Activated naive CD8-positive, alpha-beta T cell treated with anti-CD3 and anti-CD28 coated beads for 36 hours (primary cell): ENCODE data around the gene HOXA5. TPM values are rescaled to one million over a fixed set of nuclear protein-coding genes. Genes with fewer than 3 reads are reported as not detected.
A peak's percentile ranks its signal among the peaks of the same experiment; 100 is the strongest.

Experiments used
- DNase-seq: peaks from one replicate; pipeline ENCODE4 v3.0.0; 2021
- H3K27ac Mint-ChIP-seq: one replicate; pipeline ENCODE4 v1.8.0; 2022; ENCODE audit warnings: mild to moderate bottlenecking, moderate library complexity, mixed read lengths
- H3K27me3 Mint-ChIP-seq: one replicate; pipeline ENCODE4 v1.8.0; 2022; ENCODE audit warnings: mild to moderate bottlenecking, mixed read lengths
- H3K36me3 Mint-ChIP-seq: one replicate; pipeline ENCODE4 v1.8.0; 2021; ENCODE audit warnings: mild to moderate bottlenecking, mixed read lengths
- H3K4me1 Mint-ChIP-seq: one replicate; pipeline ENCODE4 v1.8.0; 2021; ENCODE audit warnings: mixed read lengths
- H3K4me3 Mint-ChIP-seq: one replicate; pipeline ENCODE4 v1.8.0; 2022; ENCODE audit warnings: mild to moderate bottlenecking, moderate library complexity, mixed read lengths
- H3K9me3 Mint-ChIP-seq: one replicate; pipeline ENCODE4 v1.8.0; 2022; ENCODE audit warnings: mixed read lengths
- total RNA-seq, 2 experiments: library from RNA; stranded (reverse); gene quantifications; one replicate each; pipeline ENCODE4 v1.2.3, GENCODE V29; 2021

HOXA5 gene
- total RNA-seq, 2 experiments from 2014 or later: not detected

DNA sequence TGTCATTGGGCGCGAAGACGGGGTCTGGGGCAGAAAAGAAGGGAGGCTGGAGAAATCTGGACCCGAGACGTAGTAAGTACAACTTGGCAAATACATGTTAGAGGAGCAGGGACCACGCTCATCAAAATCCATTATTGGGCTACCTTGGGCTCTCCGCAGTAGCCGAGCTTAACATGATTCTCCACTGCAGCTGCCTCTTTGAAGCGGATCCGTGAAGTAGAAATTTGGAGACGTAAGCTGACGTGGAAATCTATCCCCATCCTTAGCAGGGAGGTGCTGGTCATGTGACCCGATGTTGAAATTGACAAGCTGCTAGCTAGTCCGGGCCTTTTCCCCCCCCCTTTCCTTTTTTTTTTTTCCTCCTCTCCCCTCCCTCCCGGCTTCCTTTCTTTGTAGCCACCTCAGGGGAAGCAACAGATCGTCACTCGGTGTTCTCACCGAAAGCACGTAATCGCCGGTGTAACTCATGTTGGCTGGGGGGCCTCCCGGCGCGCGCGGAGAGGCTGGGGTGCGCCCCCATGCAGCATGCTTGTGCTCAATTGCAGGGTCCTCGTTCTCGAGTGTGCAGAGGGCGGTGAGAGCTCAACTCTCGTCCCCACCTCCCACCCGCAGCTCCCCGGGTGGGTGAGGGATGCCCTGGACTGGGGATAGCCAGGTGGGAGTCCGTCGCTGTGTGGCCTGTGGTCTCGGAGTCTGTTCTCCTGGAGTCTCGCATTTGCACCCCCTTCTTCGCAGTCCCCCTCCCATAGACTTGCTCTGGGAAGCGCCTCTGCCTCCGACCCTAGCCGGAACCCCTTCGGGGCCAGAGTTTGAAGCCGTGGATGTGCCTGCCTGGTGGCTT lies 41.8 kb upstream of the HOXA5 start, which contains the start of gene HOXA11:
Gene HOXA11, minus strand, starts transcription at position 220 of the 841 bp plus-strand sequence. Its CDS starts 88 bp downstream, at position 132.
- DNase-seq: no peak
- peaks cover 31% of the 10 kb centered on the region for H3K4me1 Mint-ChIP-seq
- H3K9me3 Mint-ChIP-seq: no peaks in the 10 kb centered on the region
- peak within 1 kb of the TSS; percentile 34 for H3K27ac Mint-ChIP-seq
- H3K4me3 Mint-ChIP-seq: peak within 1 kb of the TSS; percentile 70
- peaks cover 93% of the 10 kb centered on the region for H3K27me3 Mint-ChIP-seq
- no peaks in the 10 kb centered on the region for H3K36me3 Mint-ChIP-seq

DNA sequence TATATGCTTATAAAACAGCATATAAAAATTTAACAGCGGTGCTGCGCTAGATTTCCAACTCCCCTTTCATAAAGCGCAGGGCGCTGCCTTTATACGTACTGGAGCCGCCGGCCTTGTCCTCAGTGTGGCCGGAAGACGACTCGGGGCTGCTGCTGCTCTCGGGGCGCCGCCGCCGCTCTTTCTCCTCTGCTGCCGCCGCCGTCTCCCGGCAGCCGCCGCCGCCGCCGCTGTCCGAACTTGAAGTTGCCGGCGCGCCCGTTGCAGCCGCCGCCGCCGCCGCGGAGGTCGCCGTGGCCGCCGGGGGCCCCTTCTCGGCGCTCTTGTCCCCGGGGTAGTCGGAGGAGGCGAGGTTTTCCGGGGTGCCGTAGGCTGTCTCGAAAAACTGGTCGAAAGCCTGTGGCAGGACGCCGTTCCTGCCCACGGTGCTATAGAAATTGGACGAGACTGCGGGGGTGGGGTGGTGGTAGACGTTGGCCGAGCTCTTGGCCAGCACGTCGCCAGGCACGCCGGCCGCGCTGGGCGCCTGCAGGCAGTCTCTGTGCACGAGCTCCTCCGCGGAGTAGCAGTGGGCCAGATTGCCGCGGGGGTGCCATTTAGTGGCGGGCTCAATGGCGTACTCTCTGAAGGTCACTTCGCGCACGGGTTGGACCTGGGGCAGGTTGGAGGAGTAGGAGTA lies 41.0 kb upstream of the HOXA5 start:
- Mint-ChIP-seq H3K27ac (peak overlapping the region; percentile 34), H3K9me3 (no peaks in the 10 kb centered on the region), H3K27me3 (peaks cover 91% of the 10 kb centered on the region), H3K4me1 (peaks cover 34% of the 10 kb centered on the region), H3K36me3 (peaks cover 2% of the 10 kb centered on the region), H3K4me3 (peak overlapping the region; percentile 70)
- no peak for DNase-seq

DNA sequence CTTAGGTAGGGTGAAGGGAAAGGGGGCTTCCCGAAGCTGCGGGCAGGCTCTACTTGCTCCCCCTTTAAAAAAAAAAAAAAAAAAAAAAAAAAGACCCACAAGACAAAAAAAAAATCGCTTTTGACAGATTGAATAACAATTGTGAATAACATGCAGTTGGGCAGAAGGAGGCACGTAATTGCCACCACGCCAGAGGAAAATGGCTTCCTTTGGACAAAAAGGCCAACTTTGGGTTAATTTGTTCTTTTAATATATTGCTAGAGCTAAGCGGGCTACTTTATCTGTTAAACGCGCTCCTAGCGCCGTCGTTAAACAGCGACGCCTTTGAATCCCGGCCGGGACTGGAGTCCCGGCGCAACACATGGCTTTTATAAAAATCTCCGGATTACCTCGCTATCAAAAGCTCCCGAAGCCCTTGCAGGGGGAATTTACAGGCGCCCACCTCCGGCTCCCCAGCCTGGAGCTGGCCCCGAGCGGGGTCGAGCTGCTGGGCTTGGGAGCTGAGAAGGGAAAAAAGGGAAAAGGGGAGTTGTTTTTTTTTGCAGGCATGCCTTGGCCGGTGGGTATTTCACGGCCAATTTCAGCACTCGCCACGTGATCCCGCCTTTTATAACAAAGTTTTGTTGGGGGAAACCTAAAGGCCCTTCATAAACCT lies 40.3 kb upstream of the HOXA5 start:
- Mint-ChIP-seq H3K9me3 (no peaks in the 10 kb centered on the region), H3K27ac (no peak overlapping the region), H3K27me3 (peaks cover 91% of the 10 kb centered on the region), H3K4me3 (peak overlapping the region; percentile 60), H3K4me1 (peaks cover 31% of the 10 kb centered on the region), H3K36me3 (peaks cover 2% of the 10 kb centered on the region)
- DNase-seq: no peak

DNA sequence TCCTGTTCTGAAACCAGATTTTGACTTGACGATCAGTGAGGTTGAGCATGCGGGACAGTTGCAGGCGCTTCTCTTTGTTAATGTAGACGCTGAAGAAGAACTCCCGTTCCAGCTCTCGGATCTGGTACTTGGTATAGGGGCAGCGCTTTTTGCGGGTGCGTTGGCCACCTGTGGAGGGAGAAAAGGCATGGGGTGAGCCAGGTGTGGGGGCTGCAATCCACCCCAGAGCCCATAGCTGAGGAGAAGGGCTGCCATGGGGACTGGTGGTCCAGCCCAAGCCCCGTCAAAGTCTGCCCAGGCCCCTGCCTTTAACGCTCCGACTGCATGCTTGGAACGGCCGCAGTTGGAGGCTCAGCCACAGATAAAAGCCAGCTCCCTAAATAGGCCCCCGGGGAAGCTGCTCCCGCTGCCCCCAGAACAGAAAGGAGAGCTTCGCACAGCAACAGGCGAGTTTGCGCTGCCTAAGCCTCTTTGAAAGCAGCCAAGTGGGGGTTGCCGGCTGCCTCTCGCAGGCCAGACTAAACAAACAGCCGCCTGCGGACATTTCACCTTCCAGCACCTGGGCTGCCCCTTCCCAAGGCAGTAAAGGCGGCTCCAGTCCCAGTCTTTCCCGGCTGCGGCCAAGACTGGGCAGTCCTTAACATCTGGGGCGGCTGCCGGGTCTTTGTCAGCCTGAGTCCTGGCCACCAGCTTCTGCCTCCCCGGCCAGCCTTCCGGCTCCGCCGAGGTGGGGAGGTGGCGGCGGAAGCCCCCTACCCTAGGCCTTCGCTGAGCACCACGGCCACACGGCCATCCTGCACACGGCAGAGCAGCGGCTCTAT lies 39.6 kb upstream of the HOXA5 start:
- no peak overlapping the region for H3K4me3 Mint-ChIP-seq
- H3K27me3 Mint-ChIP-seq: peaks cover 91% of the 10 kb centered on the region
- H3K4me1 Mint-ChIP-seq: peaks cover 24% of the 10 kb centered on the region
- H3K27ac Mint-ChIP-seq: no peak overlapping the region
- DNase-seq: no peak
- peaks cover 2% of the 10 kb centered on the region for H3K36me3 Mint-ChIP-seq
- H3K9me3 Mint-ChIP-seq: no peaks in the 10 kb centered on the region

DNA sequence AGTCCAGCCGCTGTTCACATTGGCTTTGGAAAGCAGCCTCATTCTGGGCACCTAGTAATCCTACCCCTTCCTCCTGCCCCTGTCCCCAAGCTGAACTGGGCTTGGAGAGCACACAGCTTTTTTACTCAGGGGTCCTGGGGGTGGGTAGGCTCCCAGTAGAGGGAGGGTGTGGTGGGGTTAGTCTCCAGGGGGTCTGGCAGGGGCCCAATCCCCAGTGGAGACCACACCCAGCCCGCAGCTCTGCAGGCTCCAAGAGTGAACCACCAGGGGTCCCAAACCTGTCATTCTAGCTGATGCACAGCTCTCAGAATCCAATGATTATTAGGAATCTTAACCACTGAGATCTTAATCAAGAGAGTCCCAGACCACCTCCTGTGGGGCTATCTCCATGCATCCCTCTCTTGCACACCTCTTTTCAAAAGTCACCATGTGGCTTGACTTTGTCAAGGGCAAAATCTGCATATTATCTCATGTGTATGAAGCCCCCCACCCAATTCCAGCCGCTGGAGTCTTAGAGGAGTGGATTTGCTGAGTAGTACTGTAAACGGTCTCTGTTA lies 38.9 kb upstream of the HOXA5 start:
- H3K27ac Mint-ChIP-seq: no peak overlapping the region
- H3K9me3 Mint-ChIP-seq: no peaks in the 10 kb centered on the region
- no peak overlapping the region for H3K4me3 Mint-ChIP-seq
- H3K27me3 Mint-ChIP-seq: peaks cover 91% of the 10 kb centered on the region
- H3K4me1 Mint-ChIP-seq: peaks cover 19% of the 10 kb centered on the region
- DNase-seq: no peak
- peaks cover 2% of the 10 kb centered on the region for H3K36me3 Mint-ChIP-seq

DNA sequence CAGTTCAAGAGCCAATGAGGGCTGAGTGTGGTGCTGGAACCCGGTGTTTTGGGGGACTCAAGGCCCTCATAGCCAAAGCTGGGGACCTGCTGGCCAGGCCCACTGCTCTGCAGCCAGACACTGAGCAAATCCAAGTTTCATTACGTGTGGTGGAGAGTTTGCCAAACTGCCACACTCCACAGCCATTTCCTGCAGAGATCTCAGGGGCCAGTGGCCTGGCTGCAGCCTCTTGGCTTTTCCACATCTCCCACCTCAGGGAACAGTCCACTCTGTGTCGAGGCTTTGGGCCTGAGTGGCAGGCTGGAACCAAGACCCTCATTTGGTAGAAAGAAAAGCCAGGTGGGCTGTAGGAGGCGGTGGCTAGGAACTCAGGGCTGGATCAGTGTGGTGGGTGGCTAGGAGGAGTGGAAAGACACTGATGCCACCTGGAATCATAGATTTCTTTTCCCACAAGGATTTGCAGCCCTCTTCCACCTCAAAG lies 38.4 kb upstream of the HOXA5 start:
- no peak for DNase-seq
- peaks cover 16% of the 10 kb centered on the region for H3K4me1 Mint-ChIP-seq
- H3K27me3 Mint-ChIP-seq: peaks cover 88% of the 10 kb centered on the region
- H3K9me3 Mint-ChIP-seq: no peaks in the 10 kb centered on the region
- peaks cover 2% of the 10 kb centered on the region for H3K36me3 Mint-ChIP-seq
- no peak overlapping the region for H3K4me3 Mint-ChIP-seq
- H3K27ac Mint-ChIP-seq: no peak overlapping the region

DNA sequence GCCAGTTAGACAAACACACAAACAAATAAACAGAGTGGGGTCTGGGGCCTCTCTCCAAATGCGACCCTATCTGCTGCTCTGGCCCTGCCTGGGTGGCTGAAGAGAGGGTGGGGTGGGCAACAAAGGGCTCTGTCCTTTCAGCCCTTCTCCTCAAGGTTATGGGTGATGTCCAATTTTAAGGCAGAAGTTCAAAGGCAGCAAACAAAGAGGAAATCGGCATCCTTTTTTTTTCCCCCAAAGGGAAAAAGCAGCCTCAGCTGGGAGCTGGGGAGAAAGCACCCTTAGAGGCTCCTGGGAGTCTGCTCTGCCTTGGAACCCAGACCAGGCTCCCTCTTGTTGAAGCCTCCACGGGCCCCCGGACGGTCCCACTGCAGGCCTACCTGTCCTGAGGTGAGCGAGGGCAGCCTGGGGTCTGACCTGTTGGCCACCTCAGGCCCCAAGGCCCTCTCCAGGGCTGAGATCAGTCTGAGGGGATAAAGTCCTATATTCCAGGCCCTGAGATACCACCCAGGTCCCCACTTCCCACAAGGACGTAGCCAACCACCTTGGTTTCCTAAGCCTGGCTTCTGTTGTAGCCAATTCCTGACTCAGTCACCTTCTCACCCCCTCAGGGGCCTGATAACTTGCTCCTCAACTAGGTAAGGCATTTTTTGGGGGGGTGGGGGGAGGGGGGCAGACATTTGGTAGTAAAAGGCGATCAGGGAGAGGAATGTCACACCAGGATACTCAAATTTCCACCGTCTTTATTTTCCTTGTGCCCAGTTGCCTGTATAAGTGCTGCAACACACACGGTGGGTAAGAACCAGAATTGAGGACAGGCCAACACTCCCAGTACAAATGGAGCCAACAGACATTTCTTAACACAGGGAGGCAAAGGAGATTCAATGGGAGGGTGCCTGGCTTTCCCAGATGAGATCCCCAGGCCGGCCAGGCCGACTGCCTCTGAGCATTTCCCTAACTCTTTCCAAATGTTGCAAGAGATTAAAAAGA lies 37.2 kb upstream of the HOXA5 start:
- no peak overlapping the region for H3K27ac Mint-ChIP-seq
- H3K4me3 Mint-ChIP-seq: no peak overlapping the region
- H3K4me1 Mint-ChIP-seq: peaks cover 14% of the 10 kb centered on the region
- no peaks in the 10 kb centered on the region for H3K9me3 Mint-ChIP-seq
- peaks cover 2% of the 10 kb centered on the region for H3K36me3 Mint-ChIP-seq
- H3K27me3 Mint-ChIP-seq: peaks cover 88% of the 10 kb centered on the region
- DNase-seq: no peak

DNA sequence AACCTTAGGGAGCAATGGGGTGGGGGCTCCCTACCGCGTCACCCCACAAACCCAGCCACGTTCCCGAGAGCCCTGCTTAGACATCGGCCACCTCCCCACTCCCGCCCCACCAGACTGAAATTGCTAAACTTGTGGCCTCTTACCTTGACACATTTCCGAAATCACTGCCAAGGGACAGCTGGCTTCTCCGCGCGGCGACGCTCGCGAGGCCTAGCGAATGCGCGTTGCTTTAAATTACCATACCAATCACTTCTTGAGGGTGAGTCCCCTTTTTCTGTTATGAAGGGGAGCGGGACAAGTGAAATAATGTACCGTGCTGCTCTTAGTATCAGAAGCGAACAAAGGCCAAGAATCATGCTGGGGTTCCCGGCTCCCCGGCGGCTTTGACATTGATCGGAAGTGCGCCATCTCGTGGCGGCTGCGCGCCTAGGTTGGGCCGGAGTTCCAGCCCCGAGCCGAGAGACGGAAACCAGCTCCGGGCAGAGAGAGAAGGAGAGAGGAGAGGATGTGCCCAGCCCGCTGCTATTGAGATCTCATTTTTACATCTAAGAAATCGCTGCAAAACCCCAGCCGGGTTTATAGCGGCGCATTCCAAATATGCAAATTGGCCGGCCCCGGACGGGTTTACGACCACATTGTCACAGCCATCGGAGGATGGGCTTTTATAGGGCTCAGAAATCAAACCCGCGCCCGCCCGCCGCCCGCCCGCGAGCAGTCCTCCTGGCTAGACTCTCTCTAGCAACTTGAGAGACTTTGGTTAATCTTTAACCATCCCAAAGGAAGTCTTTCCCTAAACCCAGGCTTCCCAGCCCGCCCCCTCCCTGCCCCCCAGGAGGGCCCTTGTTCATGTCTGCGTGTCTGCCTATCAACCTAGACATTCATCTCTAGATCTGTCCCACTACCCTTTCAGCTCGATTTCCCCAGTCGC lies 36.3 kb upstream of the HOXA5 start:
- H3K9me3 Mint-ChIP-seq: no peaks in the 10 kb centered on the region
- DNase-seq: peak; percentile 68
- peaks cover 88% of the 10 kb centered on the region for H3K27me3 Mint-ChIP-seq
- H3K27ac Mint-ChIP-seq: no peak overlapping the region
- peaks cover 2% of the 10 kb centered on the region for H3K36me3 Mint-ChIP-seq
- H3K4me3 Mint-ChIP-seq: peak overlapping the region; percentile 58
- H3K4me1 Mint-ChIP-seq: peaks cover 7% of the 10 kb centered on the region

DNA sequence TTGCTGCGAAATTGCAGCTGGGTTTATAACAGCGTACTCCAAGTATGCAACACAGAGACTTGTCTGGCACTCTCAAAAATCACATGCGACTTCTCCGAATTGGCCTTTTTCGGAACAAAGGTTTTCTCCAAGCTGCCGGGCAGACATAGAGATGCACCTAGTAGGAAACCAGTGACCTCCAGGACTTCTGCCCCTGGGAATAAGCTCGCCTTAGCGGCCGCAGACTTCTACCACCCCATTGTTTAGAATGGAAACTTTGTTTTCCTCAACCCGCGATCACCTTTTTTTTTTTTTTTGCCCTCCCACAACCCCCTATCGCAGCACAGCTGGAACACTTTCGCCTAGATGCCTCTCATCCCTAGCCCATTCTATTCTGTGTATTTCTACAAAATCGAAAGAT lies 35.5 kb upstream of the HOXA5 start:
- Mint-ChIP-seq H3K36me3 (peaks cover 2% of the 10 kb centered on the region), H3K27me3 (peaks cover 88% of the 10 kb centered on the region), H3K27ac (no peak overlapping the region), H3K9me3 (no peaks in the 10 kb centered on the region), H3K4me3 (no peak overlapping the region), H3K4me1 (peaks cover 5% of the 10 kb centered on the region)
- DNase-seq: no peak

DNA sequence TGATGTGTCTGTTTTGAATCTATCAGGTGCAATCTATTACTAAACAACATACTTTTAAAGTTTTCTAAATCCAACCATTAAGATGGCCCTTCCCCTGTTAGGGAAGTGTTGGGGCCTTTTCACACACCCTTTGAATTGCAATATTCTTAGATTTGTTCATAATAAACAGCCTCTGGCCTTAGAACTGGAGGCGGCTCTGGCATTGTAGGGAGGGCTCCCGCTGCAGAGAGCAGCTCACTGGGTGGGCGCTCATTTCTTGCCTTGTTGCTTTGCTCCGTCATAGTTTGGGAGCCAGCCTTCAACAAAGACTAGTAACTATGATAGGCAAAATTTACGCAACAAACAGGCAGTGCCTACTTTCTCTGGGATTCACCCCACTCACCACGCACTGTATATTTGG lies 34.9 kb upstream of the HOXA5 start:
- H3K9me3 Mint-ChIP-seq: no peaks in the 10 kb centered on the region
- H3K4me3 Mint-ChIP-seq: no peak overlapping the region
- no peak overlapping the region for H3K27ac Mint-ChIP-seq
- peaks cover 5% of the 10 kb centered on the region for H3K4me1 Mint-ChIP-seq
- H3K27me3 Mint-ChIP-seq: peaks cover 83% of the 10 kb centered on the region
- no peak for DNase-seq
- H3K36me3 Mint-ChIP-seq: peaks cover 2% of the 10 kb centered on the region

DNA sequence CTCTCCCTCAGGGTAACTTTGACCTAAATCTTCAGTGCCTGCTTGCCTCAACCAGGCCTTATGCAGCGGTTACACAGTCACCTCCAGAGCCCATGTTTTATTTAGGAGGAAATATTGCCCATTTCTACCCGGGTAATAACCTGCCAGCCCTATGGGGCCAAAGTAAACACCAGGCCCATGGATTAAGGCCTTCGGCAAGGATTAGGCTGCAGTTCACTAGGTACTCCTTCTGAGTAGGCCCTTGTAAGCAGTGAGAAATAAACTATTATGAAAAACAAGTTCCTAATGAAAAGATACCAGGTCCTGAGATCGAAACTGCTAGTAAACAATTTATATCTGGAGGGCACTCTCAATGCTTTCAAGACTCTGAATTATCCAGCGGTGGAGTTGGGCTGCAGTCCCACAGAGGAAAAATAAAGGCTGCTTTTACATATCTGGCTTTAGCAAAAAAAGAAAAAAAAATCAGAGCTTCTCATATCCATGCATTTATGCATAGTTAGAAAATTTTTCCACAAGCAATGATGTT lies 34.4 kb upstream of the HOXA5 start:
- no peak for DNase-seq
- peaks cover 79% of the 10 kb centered on the region for H3K27me3 Mint-ChIP-seq
- peaks cover 5% of the 10 kb centered on the region for H3K4me1 Mint-ChIP-seq
- H3K36me3 Mint-ChIP-seq: peaks cover 2% of the 10 kb centered on the region
- no peaks in the 10 kb centered on the region for H3K9me3 Mint-ChIP-seq
- H3K27ac Mint-ChIP-seq: no peak overlapping the region
- no peak overlapping the region for H3K4me3 Mint-ChIP-seq

DNA sequence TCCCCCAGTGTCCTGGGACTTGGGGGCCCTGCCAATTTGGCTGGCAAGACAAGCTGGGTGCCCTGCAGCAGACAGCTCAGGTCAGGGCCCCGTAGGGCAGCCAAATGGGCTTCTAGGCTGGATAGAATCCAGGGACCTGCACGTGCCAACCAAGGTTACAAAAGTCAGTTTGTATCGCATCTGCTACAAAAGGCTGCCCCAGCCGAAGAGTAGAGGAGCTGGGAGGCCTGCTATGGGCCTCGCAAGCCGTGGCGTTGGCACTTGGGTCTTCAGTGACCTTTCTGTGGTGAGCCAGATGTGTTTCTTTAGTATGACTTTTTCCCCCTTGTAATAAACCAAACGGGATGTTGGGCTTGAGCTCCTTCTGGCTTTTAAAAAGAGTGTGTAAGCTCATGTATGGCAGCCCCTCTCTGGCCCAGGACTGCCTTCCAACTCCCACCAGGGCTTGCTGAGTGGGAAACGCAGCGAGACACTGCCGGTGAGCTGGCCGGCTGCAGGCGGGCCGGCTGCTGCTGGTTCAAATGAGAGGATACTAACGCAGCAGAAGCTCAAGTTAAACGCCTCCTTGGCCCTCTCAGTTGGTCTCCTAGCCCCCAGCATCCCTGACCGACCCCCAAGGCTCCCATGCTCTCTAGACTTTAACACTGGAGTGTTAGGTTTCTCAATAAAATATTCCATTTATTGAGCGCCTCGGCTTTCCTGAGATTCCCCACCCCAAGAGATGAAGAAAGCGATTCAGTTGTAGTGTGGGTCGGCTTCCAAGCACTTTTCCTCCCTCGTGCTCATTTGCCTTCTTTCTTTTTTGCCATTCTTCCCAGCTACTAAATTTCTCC lies 33.7 kb upstream of the HOXA5 start:
- no peak overlapping the region for H3K27ac Mint-ChIP-seq
- no peak for DNase-seq
- peaks cover 2% of the 10 kb centered on the region for H3K36me3 Mint-ChIP-seq
- H3K9me3 Mint-ChIP-seq: no peaks in the 10 kb centered on the region
- H3K27me3 Mint-ChIP-seq: peaks cover 78% of the 10 kb centered on the region
- no peak overlapping the region for H3K4me3 Mint-ChIP-seq
- peaks cover 7% of the 10 kb centered on the region for H3K4me1 Mint-ChIP-seq
